AG04450 (cell line): Measurements from ENCODE around the gene MCF2L. TPM values are rescaled to one million over a fixed set of nuclear protein-coding genes. Genes with fewer than 3 reads are reported as not detected.

Source experiments
- CTCF ChIA-PET: fragments of 300-600, 350-600 bp; formaldehyde crosslinking; extraction: SDS; loops from one replicate; lab custom pipeline; 2022; ENCODE audit warnings: antibody characterized with exemption, inconsistent platforms; lab: Charles Lee
- POLR2A ChIA-PET: fragments of 350-600 bp; formaldehyde crosslinking; extraction: SDS; loops from one replicate; lab custom pipeline; 2021; ENCODE audit warnings: antibody characterized with exemption, inconsistent platforms; lab: Yijun Ruan, JAX
- DNase-seq: peaks from one replicate; pipeline ENCODE4 v3.0.0-alpha.2; 2011; ENCODE audit warnings: low read depth, low spot score
- H3K27ac ChIP-seq: one replicate; pipeline ENCODE4 v1.5.1; 2012; ENCODE audit warnings: low read depth, low read length, control low read depth
- H3K27me3 ChIP-seq: one replicate; pipeline ENCODE4 v1.6.0; 2012; ENCODE audit warnings: low read length; ENCODE audit not compliant: control insufficient read depth, insufficient read depth
- H3K4me3 ChIP-seq: 2 replicates; pipeline ENCODE4 v1.5.1; 2011; ENCODE audit warnings: mild to moderate bottlenecking, low read depth, low read length, control low read depth
- H3K9me3 ChIP-seq: 2 replicates; pipeline ENCODE4 v1.5.1; 2012; ENCODE audit warnings: low read length; ENCODE audit not compliant: control insufficient read depth, insufficient read depth
- CTCF ChIP-seq: IDR thresholded peaks from 2 replicates; pipeline ENCODE4 v1.5.1; 2011; ENCODE audit warnings: low read depth, low read length, control low read depth, inconsistent platforms
- polyA plus RNA-seq: library from polyadenylated mRNA; depleted of rRNA; stranded (reverse); fragments of >200 nt; gene quantifications from 2 replicates; pipeline ENCODE4 v1.2.3, GENCODE V29; 2011

MCF2L gene
- polyA plus RNA-seq, 1 experiment: 0.04 TPM

- CTCF ChIA-PET: no interaction called here
- no peak overlapping the region for H3K27ac ChIP-seq
Measured at GRCh38 chr13:112978561-112979405, 9.8 kb downstream of the MCF2L start.

GRCh38 chr13:112979406-112979902 lies 10.4 kb downstream of the MCF2L start:
- peaks cover 44% of the 10 kb centered on the region for H3K27me3 ChIP-seq
- H3K4me3 ChIP-seq: no peak overlapping the region
- ChIA-PET POLR2A (no interaction called here), CTCF (no interaction called here)
- no peaks in the 10 kb centered on the region; the same call in 1 of the 2 replicates for H3K9me3 ChIP-seq
- H3K27ac ChIP-seq: no peak overlapping the region
- no peak for TF ChIP-seq CTCF
- no peak for DNase-seq

More at GRCh38 chr13:112978561-112979405, 9.8 kb downstream of the MCF2L start:
- POLR2A ChIA-PET: no interaction called here
- no peak for TF ChIP-seq CTCF
- no peak overlapping the region for H3K4me3 ChIP-seq
- H3K9me3 ChIP-seq: no peaks in the 10 kb centered on the region; the same call in 1 of the 2 replicates
- DNase-seq: no peak
- H3K27me3 ChIP-seq: peaks cover 41% of the 10 kb centered on the region

GRCh38 chr13:112980434-112980833 lies 11.4 kb downstream of the MCF2L start:
- peaks cover 43% of the 10 kb centered on the region for H3K27me3 ChIP-seq
- no peak overlapping the region for H3K27ac ChIP-seq
- TF ChIP-seq CTCF: no peak
- no peak for DNase-seq
- no peaks in the 10 kb centered on the region; the same call in 1 of the 2 replicates for H3K9me3 ChIP-seq
- ChIA-PET POLR2A (no interaction called here), CTCF (no interaction called here)
- H3K4me3 ChIP-seq: no peak overlapping the region

- no peak for TF ChIP-seq CTCF
- ChIA-PET CTCF (no interaction called here), POLR2A (no interaction called here)
- Histone ChIP-seq H3K9me3 (no peaks in the 10 kb centered on the region; the same call in 1 of the 2 replicates), H3K27ac (no peak overlapping the region), H3K4me3 (no peak overlapping the region), H3K27me3 (peaks cover 41% of the 10 kb centered on the region)
- DNase-seq: no peak
Measured at GRCh38 chr13:112981451-112981850, 12.4 kb downstream of the MCF2L start.
